WI38 (cell line): ENCODE results near the gene MAPRE2.

Experiments
- H3K4me3 ChIP-seq: 2 replicates; pipeline ENCODE4 v1.5.1; 2011; ENCODE audit warnings: low read depth, mild to moderate bottlenecking, control low read depth, low read length
- CTCF ChIP-seq: IDR thresholded peaks from 2 replicates; pipeline ENCODE4 v1.5.1; 2012; ENCODE audit warnings: low read depth, mild to moderate bottlenecking, control low read depth, low read length

The MAPRE2 gene

DNA sequence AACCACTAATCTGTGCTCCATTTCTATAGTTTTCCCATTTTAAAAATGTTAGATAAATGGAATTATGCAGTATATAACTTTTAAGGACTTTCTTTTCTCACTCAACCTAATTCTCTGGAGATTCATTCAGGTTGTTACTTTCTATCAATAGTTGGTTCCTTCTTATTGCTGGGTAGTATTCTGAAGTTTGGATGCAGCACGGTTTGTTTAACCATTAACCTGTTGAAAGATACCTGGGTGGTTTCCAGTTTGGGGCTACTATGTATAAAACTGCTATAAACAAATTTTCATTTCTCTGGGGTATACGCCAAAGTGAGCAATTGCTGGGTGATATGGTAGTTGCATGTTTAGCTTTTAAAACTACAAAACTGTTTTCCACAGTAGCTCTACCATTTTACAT is 39.1 kb upstream of the MAPRE2 start:
- TF ChIP-seq CTCF, result no peak
- H3K4me3 ChIP-seq, result no peak overlapping the region

- no peak overlapping the region for H3K4me3 ChIP-seq
- no peak for TF ChIP-seq CTCF
These were observed 35.1 kb upstream of the MAPRE2 start for GRCh38 chr18:35005963-35006577.

- no peak for TF ChIP-seq CTCF
- H3K4me3 ChIP-seq, result no peak overlapping the region
These were observed 31.1 kb upstream of the MAPRE2 start for GRCh38 chr18:35010156-35010555.

DNA sequence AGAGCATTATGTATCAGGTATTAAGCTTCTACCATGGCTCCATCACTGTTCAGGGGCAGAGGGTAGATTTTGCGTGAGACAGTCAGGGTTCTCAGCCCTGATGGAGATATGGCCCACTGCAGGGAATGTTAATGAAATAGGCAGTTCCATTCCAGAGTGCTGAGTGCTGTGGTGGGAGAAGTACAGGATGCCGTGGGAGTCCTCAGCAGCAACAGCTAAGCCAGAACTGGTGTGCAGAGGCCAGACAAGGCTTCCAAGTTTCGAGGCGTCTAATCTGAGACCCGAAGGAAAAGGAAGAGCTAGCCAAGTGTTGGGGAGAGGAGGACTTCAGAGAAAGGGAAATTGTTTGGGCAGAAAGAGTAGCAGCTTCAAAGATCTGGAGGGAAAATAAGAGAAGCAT is 30.2 kb upstream of the MAPRE2 start:
- no peak overlapping the region for H3K4me3 ChIP-seq
- TF ChIP-seq CTCF, result no peak

DNA sequence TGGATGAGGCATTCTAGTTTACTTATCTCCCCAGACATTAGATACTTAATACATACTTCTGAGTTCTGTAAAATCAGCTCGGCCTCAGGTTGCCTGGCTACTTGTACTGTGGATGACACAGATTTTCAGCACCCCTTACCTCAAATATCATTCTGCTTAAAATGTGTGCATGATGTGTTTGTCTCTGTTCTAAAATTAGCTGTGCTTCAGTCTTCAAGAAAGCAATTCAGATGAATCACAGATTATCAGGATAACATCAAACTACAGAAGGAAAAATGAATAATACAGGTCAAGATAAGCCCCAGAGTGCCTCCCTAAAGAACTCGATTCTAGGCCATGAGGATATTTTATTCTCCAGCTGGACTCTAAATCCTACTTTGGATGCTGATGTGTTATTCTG is 21.3 kb upstream of the MAPRE2 start:
- TF ChIP-seq CTCF, result no peak
- no peak overlapping the region for H3K4me3 ChIP-seq

DNA sequence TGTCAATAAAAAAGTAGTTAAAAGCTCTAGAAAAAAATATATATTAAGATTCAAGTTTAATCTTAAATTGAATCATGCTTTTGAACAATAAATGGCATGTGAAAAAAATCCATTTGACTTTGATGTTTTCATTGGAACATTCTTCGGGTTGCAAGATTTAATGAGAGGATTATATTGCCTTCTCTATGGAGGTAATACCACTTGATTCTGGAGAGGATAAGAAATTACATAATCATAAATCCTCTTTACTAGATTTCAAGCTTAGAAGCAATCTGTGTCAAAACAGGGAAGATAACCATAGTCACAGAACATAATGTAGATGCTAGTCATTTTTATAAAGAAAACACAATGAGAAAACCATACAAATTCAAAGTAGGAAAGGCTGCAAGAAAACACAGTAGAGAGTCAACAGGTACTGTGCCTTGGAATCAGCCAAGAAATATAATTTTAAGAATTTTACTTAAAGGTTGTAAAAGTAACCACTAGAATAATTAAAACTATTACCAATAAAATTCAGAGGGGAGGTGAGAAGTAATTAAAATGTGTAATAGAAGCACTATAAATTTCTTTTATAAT is 18.7 kb upstream of the MAPRE2 start:
- no peak overlapping the region for H3K4me3 ChIP-seq
- TF ChIP-seq CTCF, result no peak

GRCh38 chr18:35024196-35024595 is 17.0 kb upstream of the MAPRE2 start:
- H3K4me3 ChIP-seq, result no peak overlapping the region
- TF ChIP-seq CTCF, result no peak
